Omental fat pad (tissue), 4 donors: ENCODE measurements around the gene CLEC4A. TPM values are rescaled to one million over a fixed set of nuclear protein-coding genes. Genes with fewer than 3 reads are reported as not detected.
"Not testable (repeated sequence)": the region's sequence is repeated elsewhere in the genome, so short reads cannot be mapped to it uniquely, and the experiment has no call there.

Experiments
- ATAC-seq: fragments of 150-250 bp; one replicate; pipeline ENCODE4 v1.9.1; 2016; ENCODE audit warnings: mild to moderate bottlenecking, moderate library complexity; ENCODE audit not compliant: low FRiP score
- DNase-seq: peaks from one replicate; pipeline ENCODE4 v3.0.0-alpha.2; 2019; ENCODE audit warnings: low spot score
- total RNA-seq, 4 donors: library from RNA; depleted of rRNA; stranded (reverse); fragments of >200 nt; gene quantifications; one replicate each; pipeline ENCODE4 v1.1.0, GENCODE V29; 2016

CLEC4A gene
- total RNA-seq, 4 donors from 2014 or later = 0.46 to 21.4 (median 4.9) TPM

GRCh38 chr12:8182923-8183322 lies 59.5 kb downstream of the CLEC4A start:
- not testable (repeated sequence) for ATAC-seq

GRCh38 chr12:8183346-8183745 lies 59.9 kb downstream of the CLEC4A start:
- DNase-seq, ATAC-seq: not testable (repeated sequence)

More at GRCh38 chr12:8182923-8183322, 59.5 kb downstream of the CLEC4A start:
- DNase-seq = not testable (repeated sequence)

- DNase-seq = not testable (repeated sequence)
Observed at GRCh38 chr12:8184206-8184605, 60.8 kb downstream of the CLEC4A start.

GRCh38 chr12:8188088-8188487 lies 64.7 kb downstream of the CLEC4A start:
- DNase-seq, ATAC-seq: not testable (repeated sequence)

More at GRCh38 chr12:8184206-8184605, 60.8 kb downstream of the CLEC4A start:
- not testable (repeated sequence) for ATAC-seq

Other genes starting within 250 kb of the CLEC4A start
- gene SLC2A3, start 187.4 kb upstream of the CLEC4A start, total RNA-seq = 100 to 1,000 TPM in 3 of 4 donors, 10 to 100 TPM in 1; 72.5 to 156 (median 135) TPM
- gene FOXJ2, start 90.9 kb upstream of the CLEC4A start, total RNA-seq = 10 to 100 TPM in 3 of 4 donors, 1 to 10 TPM in 1; 9.2 to 17.2 (median 13.0) TPM
- 10 to 100 TPM; 15.6 to 43.0 (median 30.3) TPM for gene C3AR1, start 57.3 kb upstream of the CLEC4A start, total RNA-seq
- 10 to 100 TPM; 30.1 to 45.3 (median 33.1) TPM for gene NECAP1, start 41.3 kb upstream of the CLEC4A start, total RNA-seq
- gene ZNF705A, start 33.4 kb downstream of the CLEC4A start, total RNA-seq = under 1 TPM in 1 of 4 donors, not detected in 3; 0.32 TPM
- not detected for gene FAM90A1, start 104.0 kb downstream of the CLEC4A start, total RNA-seq